K562 (cell line): Measurements from ENCODE around the gene MTG2. TPM values are rescaled to one million over a fixed set of nuclear protein-coding genes. Genes with fewer than 3 reads are reported as not detected.

Experiments
- BRD9 ChIP-seq: fragments of 450-650 bp; IDR thresholded peaks from 2 replicates; pipeline ENCODE4 v1.6.1; 2018; ENCODE audit warnings: low read depth; ENCODE audit not compliant: partially characterized antibody
- CHD2 ChIP-seq: IDR thresholded peaks from 2 replicates; pipeline ENCODE4 v1.6.1; 2011; ENCODE audit warnings: low read depth, low read length
- DPF2 ChIP-seq: fragments of 450-650 bp; IDR thresholded peaks from 2 replicates; pipeline ENCODE4 v1.6.1; 2016
- ETV1 ChIP-seq: fragments of 450-650 bp; conservative IDR thresholded peaks from 2 replicates; pipeline ENCODE4 v1.6.1; 2016; ENCODE audit warnings: missing genetic modification characterization, control low read depth, low read depth, missing compliant biosample characterization
- FOXP1 ChIP-seq: sonication (generic); formaldehyde crosslinking; IDR thresholded peaks from 2 replicates; pipeline ENCODE4 v1.8.0; 2022; ENCODE audit warnings: mild to moderate bottlenecking, missing genetic modification reagents
- FUS ChIP-seq: fragments of 200-400 bp; formaldehyde crosslinking; optimal IDR thresholded peaks from 2 replicates; pipeline ENCODE3; 2017; ENCODE audit warnings: low read depth, low read length
- GABPB1 ChIP-seq: sonication (generic); formaldehyde crosslinking; IDR thresholded peaks from 2 replicates; pipeline ENCODE4 v1.8.0; 2022; ENCODE audit warnings: mild to moderate bottlenecking, missing genetic modification reagents
- ILK ChIP-seq: fragments of 450-650 bp; IDR thresholded peaks from 2 replicates; pipeline ENCODE4 v1.6.1; 2016; ENCODE audit warnings: missing genetic modification characterization, low read depth, mild to moderate bottlenecking, missing compliant biosample characterization, moderate library complexity, borderline replicate concordance
- NCOA6 ChIP-seq: fragments of 450-650 bp; IDR thresholded peaks from 2 replicates; pipeline ENCODE4 v1.6.1; 2017; ENCODE audit warnings: mild to moderate bottlenecking
- NR1H2 ChIP-seq: sonication (generic); formaldehyde crosslinking; IDR thresholded peaks from 2 replicates; pipeline ENCODE4 v1.4.0; 2020; ENCODE audit warnings: mild to moderate bottlenecking, missing genetic modification reagents
- RAD51 ChIP-seq: fragments of 450-650 bp; IDR thresholded peaks from 2 replicates; pipeline ENCODE4 v1.7.1; 2016; ENCODE audit warnings: low read depth, mild to moderate bottlenecking, borderline replicate concordance
- RBM22 ChIP-seq: fragments of 200-400 bp; formaldehyde crosslinking; IDR thresholded peaks from 2 replicates; pipeline ENCODE4 v1.6.1; 2018; ENCODE audit warnings: low read length, low read depth; ENCODE audit not compliant: poor library complexity, severe bottlenecking
- RFX1 ChIP-seq: fragments of 450-650 bp; IDR thresholded peaks from 2 replicates; pipeline ENCODE4 v1.6.1; 2016; ENCODE audit warnings: mild to moderate bottlenecking, moderate library complexity
- TCF7 ChIP-seq: sonication (generic); IDR thresholded peaks from 2 replicates; pipeline ENCODE4 v1.6.1; 2016; ENCODE audit warnings: antibody characterized with exemption, borderline replicate concordance
- TCF7L2 ChIP-seq: fragments of 150-350 bp; IDR thresholded peaks from 2 replicates; pipeline ENCODE4 v1.6.1; 2016; ENCODE audit warnings: low read depth, mild to moderate bottlenecking, low read length, moderate library complexity
- ZNF124 ChIP-seq: sonication (generic); formaldehyde crosslinking; IDR thresholded peaks from 2 replicates; pipeline ENCODE4 v1.8.1; 2022; ENCODE audit warnings: missing genetic modification reagents
- ZNF354B ChIP-seq: fragments of 250-450 bp; sonication (Bioruptor Pico); IDR thresholded peaks from 2 replicates; pipeline ENCODE4 v1.4.0; 2020
- ZNF764 ChIP-seq: fragments of 250-450 bp; sonication (Bioruptor Pico); IDR thresholded peaks from 2 replicates; pipeline ENCODE4 v1.4.0; 2020; ENCODE audit warnings: low read depth, mild to moderate bottlenecking, moderate library complexity
- ZNF830 ChIP-seq: fragments of 250-450 bp; sonication (Bioruptor Pico); IDR thresholded peaks from 2 replicates; pipeline ENCODE4 v1.5.0; 2021; ENCODE audit warnings: mild to moderate bottlenecking
- polyA plus RNA-seq, 8 experiments: library from polyadenylated mRNA; depleted of rRNA in 4 of 8; stranded (reverse) in 5 of 8; unstranded in 3 of 8; fragments of >200 nt; fragmentation: Nextera tagmentation in 2 of 8; fragmentation: Illumina TruSeq in 1 of 8; extraction: Ambion mirVana in 2 of 8; extraction: Trizol in 1 of 8; gene quantifications; 2 replicates each; pipeline versions ENCODE4 v1.2.1 to v1.2.3, GENCODE V29; 2011 to 2014; ENCODE audit warnings: inconsistent platforms in 1 of 8, missing spikeins in 1 of 8
- total RNA-seq, 7 experiments: library from RNA; depleted of rRNA in 6 of 7; stranded (reverse); fragments of >200 nt in 6 of 7; fragmentation: Illumina TruSeq in 2 of 7; extraction: Trizol in 2 of 7; gene quantifications; 2 replicates each; pipeline versions ENCODE4 v1.2.1 to v1.2.3, GENCODE V29; 2011 to 2021; ENCODE audit warnings: low replicate concordance in 1 of 7
- TF ChIP-seq, protein P1 (sequence below): fragments of 250-450 bp; sonication (Bioruptor Pico); IDR thresholded peaks from 2 replicates; pipeline ENCODE4 v1.5.0; 2020; ENCODE audit warnings: mild to moderate bottlenecking, borderline replicate concordance
- TF ChIP-seq, protein P2 (sequence below): sonication (generic); formaldehyde crosslinking; IDR thresholded peaks from 2 replicates; pipeline ENCODE4 v1.8.0; 2022; ENCODE audit warnings: mild to moderate bottlenecking, missing genetic modification reagents
- TF ChIP-seq, protein P3 (sequence below): IDR thresholded peaks from 2 replicates; pipeline ENCODE4 v1.6.1; 2016; ENCODE audit warnings: missing genetic modification characterization, missing compliant biosample characterization

The MTG2 gene
- total and polyA plus RNA-seq, 9 of the 15 experiments (the other 6 are each of a cell fraction or from before 2014, with no cell fraction given) = 8.7 to 67.5 (median 44.5) TPM

DNA sequence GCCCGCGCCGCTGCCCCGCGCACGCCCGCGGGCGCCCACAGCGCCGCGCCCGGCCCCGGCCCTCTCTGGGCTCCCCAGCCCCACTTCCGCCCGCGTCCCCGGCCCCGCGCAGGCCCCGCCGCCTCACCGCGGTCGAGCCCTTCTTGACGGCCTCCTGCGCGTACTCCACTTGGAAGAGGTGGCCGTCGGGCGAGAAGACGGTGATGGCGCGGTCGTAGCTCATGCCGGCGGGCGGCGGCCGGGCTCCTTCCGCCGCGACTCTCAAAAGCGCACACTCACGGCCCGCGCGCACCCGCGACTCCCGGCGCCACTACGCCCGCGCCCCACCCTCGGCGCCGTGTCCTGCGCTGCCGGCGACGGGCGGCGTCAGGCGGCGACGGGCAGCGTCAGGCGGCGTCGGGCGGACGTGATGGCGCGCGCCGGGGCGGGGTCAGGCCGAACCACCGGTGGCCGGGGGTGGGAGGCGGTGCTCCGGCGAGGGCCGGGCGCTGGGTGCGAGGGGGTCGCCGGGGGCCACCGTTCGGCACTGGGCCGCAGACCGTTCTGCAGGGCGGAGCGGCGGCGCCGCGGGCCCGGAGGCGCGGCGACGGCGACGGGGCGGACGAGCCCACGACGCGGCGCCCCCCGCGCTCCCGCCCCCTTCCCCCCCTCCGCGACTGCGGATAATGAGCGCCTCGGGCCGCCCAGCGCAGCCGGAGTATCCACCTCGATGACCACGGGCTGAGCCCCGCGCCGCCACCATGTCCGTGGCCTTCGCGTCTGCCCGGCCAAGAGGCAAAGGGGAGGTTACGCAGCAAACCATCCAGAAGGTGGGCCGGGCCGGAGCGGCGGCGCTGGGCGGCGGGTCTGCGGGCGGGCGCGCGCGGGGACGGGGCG is 39.5 kb upstream of the MTG2 start, which contains the start of the genes PSMA7 and SS18L1 (continued):
- no peak for TF ChIP-seq FUS
- TF ChIP-seq ZNF124 (CRISPR knock-in tag) = no peak
- no peak for TF ChIP-seq CHD2
- TF ChIP-seq NR1H2 (CRISPR knock-in tag) = no peak
- TF ChIP-seq FOXP1 = peak; percentile 60; the same call in 1 of the 2 replicates
- TF ChIP-seq, protein P1, sequence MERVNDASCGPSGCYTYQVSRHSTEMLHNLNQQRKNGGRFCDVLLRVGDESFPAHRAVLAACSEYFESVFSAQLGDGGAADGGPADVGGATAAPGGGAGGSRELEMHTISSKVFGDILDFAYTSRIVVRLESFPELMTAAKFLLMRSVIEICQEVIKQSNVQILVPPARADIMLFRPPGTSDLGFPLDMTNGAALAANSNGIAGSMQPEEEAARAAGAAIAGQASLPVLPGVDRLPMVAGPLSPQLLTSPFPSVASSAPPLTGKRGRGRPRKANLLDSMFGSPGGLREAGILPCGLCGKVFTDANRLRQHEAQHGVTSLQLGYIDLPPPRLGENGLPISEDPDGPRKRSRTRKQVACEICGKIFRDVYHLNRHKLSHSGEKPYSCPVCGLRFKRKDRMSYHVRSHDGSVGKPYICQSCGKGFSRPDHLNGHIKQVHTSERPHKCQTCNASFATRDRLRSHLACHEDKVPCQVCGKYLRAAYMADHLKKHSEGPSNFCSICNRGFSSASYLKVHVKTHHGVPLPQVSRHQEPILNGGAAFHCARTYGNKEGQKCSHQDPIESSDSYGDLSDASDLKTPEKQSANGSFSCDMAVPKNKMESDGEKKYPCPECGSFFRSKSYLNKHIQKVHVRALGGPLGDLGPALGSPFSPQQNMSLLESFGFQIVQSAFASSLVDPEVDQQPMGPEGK = no peak
- TF ChIP-seq RFX1 = no peak
- peak; percentile 23 for TF ChIP-seq RBM22
- TF ChIP-seq BRD9 = no peak
- TF ChIP-seq NCOA6 = peak; percentile 53
- TF ChIP-seq, protein P2, sequence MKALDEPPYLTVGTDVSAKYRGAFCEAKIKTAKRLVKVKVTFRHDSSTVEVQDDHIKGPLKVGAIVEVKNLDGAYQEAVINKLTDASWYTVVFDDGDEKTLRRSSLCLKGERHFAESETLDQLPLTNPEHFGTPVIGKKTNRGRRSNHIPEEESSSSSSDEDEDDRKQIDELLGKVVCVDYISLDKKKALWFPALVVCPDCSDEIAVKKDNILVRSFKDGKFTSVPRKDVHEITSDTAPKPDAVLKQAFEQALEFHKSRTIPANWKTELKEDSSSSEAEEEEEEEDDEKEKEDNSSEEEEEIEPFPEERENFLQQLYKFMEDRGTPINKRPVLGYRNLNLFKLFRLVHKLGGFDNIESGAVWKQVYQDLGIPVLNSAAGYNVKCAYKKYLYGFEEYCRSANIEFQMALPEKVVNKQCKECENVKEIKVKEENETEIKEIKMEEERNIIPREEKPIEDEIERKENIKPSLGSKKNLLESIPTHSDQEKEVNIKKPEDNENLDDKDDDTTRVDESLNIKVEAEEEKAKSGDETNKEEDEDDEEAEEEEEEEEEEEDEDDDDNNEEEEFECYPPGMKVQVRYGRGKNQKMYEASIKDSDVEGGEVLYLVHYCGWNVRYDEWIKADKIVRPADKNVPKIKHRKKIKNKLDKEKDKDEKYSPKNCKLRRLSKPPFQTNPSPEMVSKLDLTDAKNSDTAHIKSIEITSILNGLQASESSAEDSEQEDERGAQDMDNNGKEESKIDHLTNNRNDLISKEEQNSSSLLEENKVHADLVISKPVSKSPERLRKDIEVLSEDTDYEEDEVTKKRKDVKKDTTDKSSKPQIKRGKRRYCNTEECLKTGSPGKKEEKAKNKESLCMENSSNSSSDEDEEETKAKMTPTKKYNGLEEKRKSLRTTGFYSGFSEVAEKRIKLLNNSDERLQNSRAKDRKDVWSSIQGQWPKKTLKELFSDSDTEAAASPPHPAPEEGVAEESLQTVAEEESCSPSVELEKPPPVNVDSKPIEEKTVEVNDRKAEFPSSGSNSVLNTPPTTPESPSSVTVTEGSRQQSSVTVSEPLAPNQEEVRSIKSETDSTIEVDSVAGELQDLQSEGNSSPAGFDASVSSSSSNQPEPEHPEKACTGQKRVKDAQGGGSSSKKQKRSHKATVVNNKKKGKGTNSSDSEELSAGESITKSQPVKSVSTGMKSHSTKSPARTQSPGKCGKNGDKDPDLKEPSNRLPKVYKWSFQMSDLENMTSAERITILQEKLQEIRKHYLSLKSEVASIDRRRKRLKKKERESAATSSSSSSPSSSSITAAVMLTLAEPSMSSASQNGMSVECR (CRISPR knock-in tag) = peak; percentile 62; the same call in 1 of the 2 replicates
- TF ChIP-seq DPF2 = no peak
- no peak for TF ChIP-seq ILK (tag)
- TF ChIP-seq GABPB1 (CRISPR knock-in tag) = no peak
- TF ChIP-seq TCF7 = no peak
- TF ChIP-seq RAD51 = no peak
- TF ChIP-seq ETV1 (tag) = no peak
- TF ChIP-seq ZNF354B (CRISPR knock-in tag) = no peak
- TF ChIP-seq ZNF764 (CRISPR knock-in tag) = no peak
- no peak for TF ChIP-seq ZNF830 (CRISPR knock-in tag)
- TF ChIP-seq, protein P3, sequence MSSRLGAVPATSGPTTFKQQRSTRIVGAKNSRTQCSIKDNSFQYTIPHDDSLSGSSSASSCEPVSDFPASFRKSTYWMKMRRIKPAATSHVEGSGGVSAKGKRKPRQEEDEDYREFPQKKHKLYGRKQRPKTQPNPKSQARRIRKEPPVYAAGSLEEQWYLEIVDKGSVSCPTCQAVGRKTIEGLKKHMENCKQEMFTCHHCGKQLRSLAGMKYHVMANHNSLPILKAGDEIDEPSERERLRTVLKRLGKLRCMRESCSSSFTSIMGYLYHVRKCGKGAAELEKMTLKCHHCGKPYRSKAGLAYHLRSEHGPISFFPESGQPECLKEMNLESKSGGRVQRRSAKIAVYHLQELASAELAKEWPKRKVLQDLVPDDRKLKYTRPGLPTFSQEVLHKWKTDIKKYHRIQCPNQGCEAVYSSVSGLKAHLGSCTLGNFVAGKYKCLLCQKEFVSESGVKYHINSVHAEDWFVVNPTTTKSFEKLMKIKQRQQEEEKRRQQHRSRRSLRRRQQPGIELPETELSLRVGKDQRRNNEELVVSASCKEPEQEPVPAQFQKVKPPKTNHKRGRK (tag) = no peak
- peak; percentile 72 for TF ChIP-seq TCF7L2
